ENCODE data around the gene KCNJ3.
A peak's percentile ranks its signal among the peaks of the same experiment; 100 is the strongest.

The KCNJ3 gene

GRCh38 chr2:154709215-154709614, 10.7 kb downstream of the KCNJ3 start:
- no peak for DNase-seq

GRCh38 chr2:154710078-154710477, 11.6 kb downstream of the KCNJ3 start:
- no peak for DNase-seq

- no peak for DNase-seq
Measured at GRCh38 chr2:154710685-154711084, 12.2 kb downstream of the KCNJ3 start.

- DNase-seq, result no peak
Measured at GRCh38 chr2:154713675-154714074, 15.2 kb downstream of the KCNJ3 start.

- peak; percentile 18 for DNase-seq
Measured at GRCh38 chr2:154720651-154721050, 22.2 kb downstream of the KCNJ3 start.

- DNase-seq, result no peak
Measured at GRCh38 chr2:154724194-154724797, 25.8 kb downstream of the KCNJ3 start.

GRCh38 chr2:154740361-154740760, 41.9 kb downstream of the KCNJ3 start:
- DNase-seq, result no peak

- DNase-seq, result no peak
Measured at GRCh38 chr2:154758871-154759270, 60.4 kb downstream of the KCNJ3 start.

GRCh38 chr2:154762638-154763037, 64.1 kb downstream of the KCNJ3 start:
- DNase-seq, result no peak

GRCh38 chr2:154771664-154772284, 73.3 kb downstream of the KCNJ3 start:
- DNase-seq, result no peak

GRCh38 chr2:154776825-154777224, 78.3 kb downstream of the KCNJ3 start:
- DNase-seq, result no peak

- no peak for DNase-seq
Measured at GRCh38 chr2:154794406-154794805, 95.9 kb downstream of the KCNJ3 start.

GRCh38 chr2:154795651-154796050, 97.2 kb downstream of the KCNJ3 start:
- no peak for DNase-seq

GRCh38 chr2:154804451-154804850, 106.0 kb downstream of the KCNJ3 start:
- no peak for DNase-seq

GRCh38 chr2:154813636-154814035, 115.1 kb downstream of the KCNJ3 start:
- no peak for DNase-seq

- DNase-seq, result no peak
Measured at GRCh38 chr2:154814856-154815255, 116.4 kb downstream of the KCNJ3 start.

GRCh38 chr2:154825358-154825757, 126.9 kb downstream of the KCNJ3 start:
- no peak for DNase-seq

GRCh38 chr2:154826827-154827226, 128.3 kb downstream of the KCNJ3 start:
- no peak for DNase-seq

GRCh38 chr2:154827286-154827685, 128.8 kb downstream of the KCNJ3 start:
- no peak for DNase-seq

- no peak for DNase-seq
Measured at GRCh38 chr2:154832711-154833110, 134.2 kb downstream of the KCNJ3 start.

GRCh38 chr2:154836632-154837031, 138.1 kb downstream of the KCNJ3 start:
- no peak for DNase-seq

GRCh38 chr2:154837035-154837434, 138.5 kb downstream of the KCNJ3 start:
- no peak for DNase-seq

- no peak for DNase-seq
Measured at GRCh38 chr2:154844513-154844912, 146.0 kb downstream of the KCNJ3 start.

- DNase-seq, result no peak
Measured at GRCh38 chr2:154846842-154847241, 148.3 kb downstream of the KCNJ3 start.

- no peak for DNase-seq
Measured at GRCh38 chr2:154849482-154849881, 151.0 kb downstream of the KCNJ3 start.
